Left renal pelvis (tissue), 4 donors: Measurements from ENCODE around the gene LMNTD1. TPM values are rescaled to one million over a fixed set of nuclear protein-coding genes. Genes with fewer than 3 reads are reported as not detected.

ENCODE experiments used
- DNase-seq, 4 donors: peaks; one replicate each; pipeline ENCODE4 v3.0.0-alpha.2; 2013; ENCODE audit warnings: low read depth in 4 of 4, low spot score in 3 of 4
- polyA plus RNA-seq, 4 donors: library from polyadenylated mRNA; unstranded; fragments of 120-200 nt; gene quantifications; one replicate each; pipeline ENCODE4 v1.2.1, GENCODE V29; 2013; ENCODE audit not compliant: insufficient read length in 4 of 4

Gene LMNTD1
- polyA plus RNA-seq, 4 donors, result not detected

DNA sequence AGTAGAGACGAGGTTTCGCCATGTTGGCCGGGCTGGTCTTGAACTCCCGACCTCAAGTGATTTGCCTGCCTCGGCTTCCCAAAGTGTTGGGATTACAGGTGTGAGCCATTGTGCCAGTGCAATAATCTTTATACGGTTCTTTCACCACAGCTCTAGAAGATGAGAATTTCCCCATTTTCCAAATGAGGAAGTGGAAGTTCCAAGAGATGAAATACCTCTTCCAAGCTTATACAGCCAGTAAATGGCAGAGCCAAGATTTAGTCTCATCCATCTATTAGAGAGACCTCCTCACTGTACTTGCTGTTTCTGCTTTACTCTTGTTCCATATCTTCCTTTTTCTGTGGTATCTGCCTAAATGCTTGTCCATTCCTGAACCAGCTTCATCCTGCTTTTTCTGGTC is 3.1 kb upstream of the LMNTD1 start:
- no peak for DNase-seq

DNA sequence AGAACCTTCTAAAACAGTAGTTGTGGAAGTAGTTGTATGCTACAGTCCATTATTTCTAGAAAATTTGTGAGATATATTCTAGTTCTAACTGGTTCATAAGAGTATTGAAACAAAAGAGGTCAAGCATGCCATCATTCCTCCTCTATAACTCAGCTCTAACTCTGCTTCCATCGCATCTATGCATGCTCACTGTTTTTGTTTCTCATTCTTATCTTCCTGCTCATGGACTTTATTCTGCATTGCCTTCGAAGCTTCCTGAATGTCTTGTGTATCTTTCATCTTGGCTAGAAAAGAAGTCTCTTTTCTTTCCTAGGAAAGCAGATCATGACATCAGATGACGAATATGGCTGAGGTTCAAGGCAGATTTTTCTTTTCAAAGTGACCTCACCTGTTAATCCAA is 402 bp downstream of the LMNTD1 start:
- no peak for DNase-seq

DNA sequence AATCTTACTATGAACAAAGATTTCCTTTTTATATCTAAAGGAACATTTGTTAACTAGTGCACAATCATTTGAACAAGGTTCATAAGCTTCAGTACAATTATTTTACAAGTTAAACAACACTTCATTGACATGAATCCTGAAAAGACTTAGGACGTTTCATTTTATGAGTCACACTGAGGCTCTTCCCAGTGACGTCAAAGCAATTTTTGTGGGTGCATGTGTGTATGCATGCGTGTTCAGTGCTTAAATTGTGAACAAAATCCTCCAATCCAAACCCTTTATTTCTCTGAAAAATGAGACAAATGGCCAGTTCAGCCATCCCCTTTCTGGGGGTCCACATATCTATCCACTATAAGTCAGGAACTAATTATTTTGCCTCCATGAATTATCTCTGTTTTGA is 2.9 kb downstream of the LMNTD1 start:
- DNase-seq, result no peak

DNA sequence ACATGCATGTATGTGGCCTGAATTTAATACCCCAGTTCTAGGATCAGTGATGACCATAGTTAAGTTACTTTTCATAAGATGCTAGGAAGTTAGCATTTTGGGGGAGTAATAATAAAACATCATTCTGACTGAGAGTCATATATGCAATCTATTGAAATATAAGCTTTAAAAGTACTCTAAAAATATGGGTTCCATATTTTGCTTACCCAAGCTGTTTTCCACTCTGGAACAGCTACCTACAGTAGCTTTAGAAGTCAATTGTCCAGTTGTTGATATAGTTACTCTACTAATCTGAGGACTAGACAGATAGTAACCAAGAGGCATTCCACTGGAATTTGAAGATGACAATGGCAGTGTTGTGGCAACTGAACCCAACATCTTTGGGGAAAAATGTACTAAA is 4.0 kb downstream of the LMNTD1 start:
- DNase-seq, result no peak

DNA sequence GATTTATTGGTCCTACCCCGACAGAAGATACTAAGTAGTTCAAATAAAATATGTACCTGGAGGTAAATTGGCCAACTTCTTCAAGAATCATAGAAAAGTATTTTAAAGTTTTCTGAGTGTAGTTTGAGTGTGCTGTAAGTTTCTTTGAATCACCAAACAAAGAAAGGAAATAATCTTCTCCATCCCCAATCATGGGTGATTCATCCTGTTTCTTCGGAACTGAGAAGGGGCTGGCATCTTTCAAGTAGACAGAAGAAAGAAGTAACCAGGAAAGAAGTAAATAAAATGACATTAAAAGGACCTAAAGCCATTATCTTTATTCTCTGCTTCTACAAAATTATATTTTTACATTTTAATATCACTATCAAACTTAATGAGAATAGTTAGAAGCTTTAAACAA is 6.8 kb downstream of the LMNTD1 start:
- DNase-seq, result no peak

DNA sequence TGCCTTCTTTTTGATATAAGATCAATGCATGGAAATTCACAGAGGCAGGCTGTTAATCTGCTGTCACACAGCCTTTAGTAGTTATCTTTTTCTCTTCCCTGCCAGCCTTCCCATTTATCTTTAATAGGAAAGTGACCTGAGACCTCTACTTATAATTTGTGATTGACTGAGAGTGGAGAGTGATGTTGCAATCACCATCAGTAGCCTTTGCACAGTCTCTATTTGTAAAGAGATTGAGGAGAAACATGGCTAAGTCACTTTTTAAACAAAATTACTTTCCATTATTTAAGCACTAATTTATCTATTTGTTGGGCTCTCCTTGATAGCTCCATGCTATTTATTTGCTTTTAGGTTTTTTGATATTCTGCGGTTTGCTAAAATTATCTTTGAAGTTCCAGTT is 19.9 kb downstream of the LMNTD1 start:
- no peak for DNase-seq

DNA sequence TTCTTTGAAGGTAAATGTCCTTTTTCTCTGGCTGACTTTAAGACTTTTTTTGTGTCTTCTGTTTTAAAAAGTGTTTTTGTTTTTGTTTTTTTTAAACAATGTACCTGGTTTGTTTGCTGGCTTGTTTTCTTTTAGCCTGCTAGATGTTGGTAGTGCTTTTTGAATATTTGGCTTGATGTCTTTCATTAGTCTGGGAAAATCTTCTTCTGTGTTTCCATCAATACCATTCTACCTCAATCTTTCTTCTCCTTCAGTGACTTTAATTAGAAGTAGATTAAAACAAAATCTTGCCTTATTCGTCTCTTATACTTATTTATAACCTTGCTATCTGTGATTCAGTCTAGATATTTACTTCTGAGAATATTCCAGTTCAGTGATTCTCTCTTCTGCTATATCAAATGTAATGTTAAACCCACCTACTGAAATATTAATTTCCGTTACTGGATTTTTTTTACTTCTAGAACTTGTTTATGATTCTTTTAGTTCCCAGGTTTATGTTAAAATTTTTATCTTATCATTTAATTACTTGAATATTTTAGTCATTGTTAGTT is 21.5 kb downstream of the LMNTD1 start:
- DNase-seq, result no peak

DNA sequence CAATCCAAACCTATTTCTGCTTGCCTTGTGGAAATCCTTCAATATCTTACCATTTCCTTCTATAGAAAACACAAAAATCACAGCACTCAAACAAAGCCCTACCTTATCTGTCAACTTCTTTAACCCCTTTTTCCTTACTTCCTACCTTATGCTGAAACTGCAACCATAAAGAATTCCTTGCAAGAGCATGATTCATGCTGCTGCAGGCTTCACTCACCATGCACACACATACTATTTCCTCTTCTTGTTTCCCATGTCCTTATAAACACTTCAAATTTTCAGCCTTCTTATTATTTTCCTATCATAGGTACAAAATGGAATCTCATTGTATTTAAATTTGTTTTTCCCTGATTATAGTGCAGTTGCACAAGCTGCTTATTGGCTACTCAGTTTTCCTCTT is 23.3 kb downstream of the LMNTD1 start:
- DNase-seq, result no peak

DNA sequence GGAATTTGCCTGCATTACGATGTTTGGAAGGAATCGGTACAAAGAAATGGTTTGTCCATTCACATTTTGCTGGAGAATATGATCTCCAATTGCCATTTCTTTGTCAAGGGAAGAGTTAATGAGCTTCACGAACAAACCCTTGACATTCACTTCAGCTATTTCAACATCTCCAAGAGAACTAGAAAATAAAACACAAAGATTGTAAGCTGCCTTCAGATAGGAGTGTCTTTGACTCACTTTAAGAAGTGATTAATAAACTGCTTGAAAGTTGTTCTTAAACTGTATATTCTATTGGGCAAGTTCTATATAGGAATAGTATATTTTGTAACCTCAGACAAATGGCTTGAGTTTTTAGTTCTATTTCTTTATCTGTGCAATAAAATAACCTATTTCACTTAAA is 26.3 kb downstream of the LMNTD1 start:
- DNase-seq, result no peak

DNA sequence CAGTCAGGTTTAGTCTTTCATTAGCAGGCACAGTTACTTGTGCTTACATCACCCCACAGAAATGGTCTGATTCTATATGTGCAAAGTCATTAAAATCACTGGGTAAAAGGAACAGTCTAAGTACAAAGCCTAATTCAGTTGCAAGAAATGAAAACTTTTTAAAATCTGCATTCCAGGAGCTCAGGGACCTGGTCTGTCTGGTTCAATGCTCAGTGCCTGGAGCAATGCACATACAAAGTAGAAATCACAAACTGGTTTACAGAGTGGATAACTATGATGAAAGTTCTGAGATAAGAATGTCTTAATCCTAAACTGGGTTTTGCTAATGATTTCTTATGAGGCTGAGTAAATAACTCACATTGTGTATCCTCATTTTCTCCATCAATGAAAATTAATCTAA is 28.7 kb downstream of the LMNTD1 start:
- no peak for DNase-seq

DNA sequence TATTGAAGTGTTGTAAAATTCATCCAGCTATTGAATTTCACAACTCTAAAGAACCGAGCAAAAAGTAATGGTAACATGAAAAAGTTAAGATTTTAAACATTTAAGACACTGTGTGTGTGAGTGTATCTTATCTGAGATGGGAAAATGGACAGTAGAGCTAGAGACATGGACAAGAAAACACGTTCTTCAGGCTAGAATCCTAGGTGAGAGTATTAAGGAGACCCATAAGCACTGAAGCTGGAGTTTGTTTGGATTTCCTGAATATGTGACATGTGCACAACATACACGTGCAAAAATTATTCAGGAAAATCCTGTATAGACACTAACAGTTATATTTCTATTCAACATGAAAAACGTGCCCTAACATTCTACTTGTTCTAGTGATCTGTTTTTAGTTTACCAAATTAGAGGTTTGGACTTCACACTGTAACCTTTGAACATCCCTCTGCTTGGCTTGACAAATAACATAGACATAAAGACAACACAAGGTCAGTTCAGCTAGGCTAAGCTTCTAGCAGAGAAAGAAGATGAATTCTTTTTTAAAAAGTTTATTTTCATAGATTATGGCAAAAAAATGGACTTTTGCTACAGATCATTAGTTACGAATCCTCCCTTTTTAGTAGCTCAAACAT is 31.3 kb downstream of the LMNTD1 start:
- DNase-seq, result no peak

DNA sequence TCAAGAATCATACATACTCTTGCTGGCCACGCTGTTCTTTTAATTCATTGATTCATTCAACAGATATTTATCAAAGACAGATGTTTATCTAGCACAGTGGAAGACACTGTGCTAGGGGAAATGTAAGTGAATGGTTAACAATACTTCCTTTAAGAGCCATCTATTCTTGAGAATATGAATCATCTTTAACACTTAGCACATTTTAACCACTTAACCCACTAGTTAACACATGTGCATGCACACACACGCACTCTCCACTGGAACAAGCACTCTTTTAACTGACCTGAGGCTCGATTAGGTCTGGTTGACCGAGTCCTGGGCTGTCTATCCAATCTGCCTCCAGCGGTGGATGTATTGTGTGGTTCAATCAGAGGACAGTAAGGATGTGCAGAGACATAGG is 34.6 kb downstream of the LMNTD1 start:
- no peak for DNase-seq

DNA sequence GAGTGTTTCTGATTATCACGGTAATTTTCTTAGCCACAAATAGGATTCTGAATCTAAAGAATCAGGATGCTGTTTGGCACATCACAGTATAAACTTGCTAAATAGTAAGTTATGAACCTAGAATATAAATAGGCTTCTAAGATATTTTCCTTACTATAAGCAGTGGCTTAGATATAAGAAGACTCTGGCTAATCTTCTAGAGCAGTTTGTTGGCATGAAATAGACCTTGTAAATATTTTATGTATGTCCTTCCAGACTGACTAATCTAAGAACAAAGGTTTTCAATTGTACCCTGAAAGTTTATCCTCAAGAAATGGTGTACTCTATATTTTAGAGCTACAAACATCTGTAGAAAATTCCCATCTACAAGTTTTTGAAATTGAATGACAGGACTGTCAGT is 48.3 kb downstream of the LMNTD1 start:
- DNase-seq, result no peak

DNA sequence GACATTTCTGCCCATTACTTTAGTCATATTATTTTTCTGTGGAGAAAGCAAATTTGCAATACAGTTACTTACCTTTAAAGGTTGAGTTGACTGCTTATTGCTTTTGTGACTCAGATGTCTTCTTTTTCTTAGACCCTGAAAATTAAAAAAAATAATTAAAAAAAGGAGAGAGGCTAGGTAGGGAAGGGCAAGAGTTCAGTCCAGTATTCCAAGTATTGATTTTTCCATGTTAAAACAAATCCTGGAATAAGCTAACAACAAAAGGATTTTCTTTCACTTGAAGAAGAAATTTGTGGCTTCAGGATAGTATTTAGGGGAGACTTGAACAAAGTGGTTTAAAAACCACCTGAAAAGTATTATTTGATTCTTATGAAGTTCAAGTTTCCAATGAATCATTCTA is 49.4 kb downstream of the LMNTD1 start:
- no peak for DNase-seq

DNA sequence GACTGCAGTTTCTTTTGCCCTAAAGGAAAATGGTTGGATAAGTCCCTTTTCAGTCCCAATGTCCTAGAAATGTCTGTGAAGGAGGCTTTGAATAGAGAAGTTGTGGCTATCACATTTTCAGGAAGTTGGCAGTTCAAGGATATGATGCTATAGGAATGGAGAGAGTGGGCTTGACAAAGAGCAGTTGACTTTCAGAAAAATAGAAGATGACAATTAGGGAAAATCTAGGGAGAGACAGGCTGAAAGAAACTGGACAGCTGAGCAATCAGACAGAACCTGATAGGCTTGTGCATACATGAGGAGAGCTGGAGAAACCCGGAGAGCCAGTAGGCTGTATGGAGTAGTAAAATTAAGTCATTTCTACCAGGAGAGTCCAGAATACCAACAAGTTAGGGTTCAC is 50.5 kb downstream of the LMNTD1 start:
- DNase-seq, result no peak

DNA sequence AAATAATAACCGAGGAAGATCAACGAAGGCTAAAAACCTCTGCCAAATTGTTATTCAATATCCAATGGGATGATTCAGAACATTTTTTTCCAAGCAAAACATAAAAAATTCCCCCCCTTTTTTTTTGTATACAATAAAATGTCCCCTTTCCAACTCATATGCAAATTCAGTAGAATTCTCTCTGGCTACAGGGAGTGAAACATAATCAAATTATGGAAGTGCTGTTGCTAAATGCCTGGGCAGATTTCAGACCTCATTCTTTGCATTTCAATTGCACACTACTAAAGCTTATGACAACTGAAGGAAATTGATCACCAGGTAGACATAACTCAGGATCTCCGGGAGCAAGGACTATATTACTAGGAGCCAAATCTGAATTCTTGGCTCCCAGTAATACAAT is 51.0 kb downstream of the LMNTD1 start:
- no peak for DNase-seq

DNA sequence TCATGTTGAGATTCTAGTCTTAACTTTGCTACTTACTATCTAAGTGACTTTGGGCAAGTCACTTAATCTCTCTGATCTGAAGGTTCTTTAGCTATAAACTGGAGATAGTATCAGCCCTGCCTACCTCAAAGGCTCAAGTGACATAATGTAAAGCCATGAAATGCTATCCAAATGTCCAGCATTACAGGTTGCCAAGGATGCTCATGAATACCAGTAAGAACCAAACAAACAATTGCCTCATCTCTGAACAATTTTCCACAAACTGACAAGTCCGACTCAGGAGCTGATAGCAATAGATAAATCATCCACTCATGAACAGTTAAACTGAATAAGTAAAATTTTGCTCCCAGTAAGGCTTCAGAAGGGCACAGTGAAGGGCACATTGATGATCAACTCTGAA is 51.5 kb downstream of the LMNTD1 start:
- DNase-seq, result no peak

DNA sequence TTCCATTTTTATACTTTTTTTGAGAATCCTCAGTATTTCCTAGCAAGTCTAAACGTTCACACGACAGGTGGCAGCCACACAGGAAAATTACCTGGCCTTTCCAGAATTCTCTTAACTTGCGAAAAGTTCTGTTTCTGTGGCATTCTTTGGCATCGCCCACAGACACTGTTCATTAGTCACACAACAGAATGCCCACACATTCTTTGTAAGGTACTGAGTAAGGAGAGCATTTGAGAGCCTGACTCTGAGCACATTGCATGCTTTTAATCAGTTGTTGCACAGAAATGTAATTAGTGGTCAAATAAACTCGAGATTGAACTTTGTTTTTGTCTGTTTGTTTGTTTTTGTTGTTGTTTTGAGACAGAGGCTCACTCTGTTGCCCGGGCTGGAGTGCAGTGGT is 52.4 kb downstream of the LMNTD1 start:
- no peak for DNase-seq

DNA sequence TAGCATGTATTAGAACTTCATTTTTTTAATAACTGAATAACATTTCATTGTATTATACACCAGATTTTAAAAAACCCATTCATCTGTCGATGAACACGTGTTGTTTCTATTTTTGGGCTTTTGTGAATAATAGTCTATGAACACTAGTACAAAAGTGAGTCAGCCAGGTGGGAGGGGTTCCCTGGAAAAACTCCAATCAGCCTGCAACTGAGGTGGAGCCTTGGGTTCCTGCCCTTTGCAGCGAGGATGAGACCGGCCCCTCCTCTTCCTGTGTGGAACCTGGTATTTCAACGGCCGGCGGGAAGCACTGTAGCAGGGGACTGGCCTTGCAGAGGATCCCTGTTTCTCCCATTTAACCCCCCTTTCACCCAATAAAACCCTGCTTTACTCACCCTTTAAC is 56.1 kb downstream of the LMNTD1 start:
- DNase-seq, result no peak

DNA sequence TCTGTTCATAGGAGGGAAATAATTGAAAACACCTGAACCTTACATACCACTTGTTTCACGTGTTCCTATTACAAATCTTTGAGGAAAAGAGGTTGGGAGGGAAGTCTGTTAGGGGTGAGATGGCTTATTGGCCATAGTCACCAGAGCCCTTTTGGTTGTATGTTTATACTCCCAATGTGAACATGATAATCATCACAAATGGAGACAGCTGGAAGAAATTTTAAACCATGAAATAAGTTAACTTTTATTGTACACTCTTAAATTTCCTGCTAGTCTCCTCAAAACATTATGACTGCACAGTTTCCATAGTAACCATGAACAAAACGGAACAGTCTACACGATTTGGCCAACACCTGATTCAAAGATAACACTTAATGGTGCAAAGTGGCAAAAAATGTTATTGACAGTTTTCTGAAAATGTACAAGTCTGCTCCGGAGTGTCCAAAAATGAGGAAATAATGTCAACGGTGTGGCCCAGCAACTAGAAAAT is 56.9 kb downstream of the LMNTD1 start:
- no peak for DNase-seq

DNA sequence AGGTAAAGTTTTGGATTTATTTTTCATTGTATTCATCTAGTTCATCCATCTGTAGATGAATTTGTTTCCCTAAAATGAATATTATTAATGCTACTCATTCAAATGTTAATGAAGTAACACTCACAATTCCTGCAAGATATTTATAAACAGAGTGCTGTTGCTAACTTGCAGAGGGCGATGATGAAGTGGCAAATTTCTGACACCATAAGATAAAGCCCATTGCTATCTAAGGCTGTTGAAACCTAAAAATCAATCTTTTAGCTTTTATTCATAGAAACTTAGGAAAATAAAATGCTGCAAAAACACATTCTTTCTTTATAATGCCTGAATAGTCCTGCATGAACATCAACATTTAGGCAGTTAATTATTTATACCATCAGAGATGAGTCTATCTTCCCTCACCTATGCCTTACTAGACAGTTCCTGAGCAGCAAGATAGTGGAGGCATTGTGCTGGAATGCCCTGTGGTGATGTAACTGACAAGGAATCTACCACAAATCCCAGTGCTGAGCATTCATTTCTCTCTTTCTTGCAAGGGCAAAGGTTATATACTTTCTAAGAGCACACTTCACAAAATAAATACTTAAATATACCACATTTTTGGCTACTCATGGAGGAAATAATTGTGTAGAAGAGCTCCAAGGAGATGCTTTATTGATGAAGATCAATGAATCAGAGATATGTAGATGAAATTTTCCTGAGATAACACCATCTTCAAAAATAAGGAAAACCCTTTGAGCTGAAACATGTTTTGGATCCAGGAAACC is 57.6 kb downstream of the LMNTD1 start:
- no peak for DNase-seq

DNA sequence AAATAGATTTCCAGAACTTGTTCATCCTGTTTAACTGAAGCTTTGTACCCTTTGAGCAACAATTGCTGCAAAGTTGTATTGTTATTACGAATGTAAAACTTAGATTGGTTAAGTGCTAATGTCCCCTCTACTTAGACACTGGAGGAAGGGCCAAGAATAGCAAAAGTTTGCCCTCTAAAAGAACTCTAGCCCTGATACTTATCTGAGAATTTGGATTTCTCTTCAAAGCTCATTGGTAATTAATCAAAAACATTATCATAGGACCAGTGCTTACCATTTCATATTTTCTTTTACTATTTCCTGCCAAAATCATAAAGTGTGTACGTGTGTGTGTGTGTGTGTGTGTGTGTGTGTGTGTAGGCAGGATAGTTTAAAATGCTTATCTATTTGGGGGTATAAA is 58.2 kb downstream of the LMNTD1 start:
- no peak for DNase-seq
